Measurements from ENCODE around the gene DNM1. TPM values are rescaled to one million over a fixed set of nuclear protein-coding genes. Genes with fewer than 3 reads are reported as not detected.

Gene DNM1
- polyA plus RNA-seq, 3 donors, result 0.05 to 4.9 (median 0.56) TPM

- H3K27ac Mint-ChIP-seq, result no peak overlapping the region
- H3K27ac ChIP-seq (ENCODE audit: low read depth in 1 of 2, low read length in 2 of 2), result no peak overlapping the region
Observed at GRCh38 chr9:128233817-128234406, 30.7 kb downstream of the DNM1 start.

GRCh38 chr9:128242124-128242523 is 38.9 kb downstream of the DNM1 start:
- peaks cover 27% of the 10 kb centered on the region for H3K4me1 Mint-ChIP-seq
- intact Hi-C loops (cut with micrococcal nuclease), result no loop called here
- H3K27me3 Mint-ChIP-seq (ENCODE audit: low read depth in 3 of 3), result peaks cover 0 to 7% (median 2%) of the 10 kb centered on the region in 3 donors
- H3K27ac Mint-ChIP-seq, result no peak overlapping the region
- no peaks in the 10 kb centered on the region for H4K20me1 ChIP-seq (ENCODE audit: insufficient read depth, low read length)
- H3K4me2 ChIP-seq (replicated peaks; ENCODE audit: extremely low read depth, low read length, poor library complexity, severe bottlenecking), result no peak overlapping the region
- no peak overlapping the region for H3K4me3 Mint-ChIP-seq
- no peak overlapping the region for H3K27ac ChIP-seq (ENCODE audit: low read depth in 1 of 2, low read length in 2 of 2)
- no peak overlapping the region for H3K4me3 ChIP-seq (replicated peaks in 1 of 3; ENCODE audit: low read depth in 2 of 3, low read length in 3 of 3)
- WGBS (ENCODE audit: insufficient coverage), result 100% methylated on average over 2 of the region's 4 CpGs
- no peak overlapping the region for H2AFZ ChIP-seq (ENCODE audit: insufficient read depth, low read depth, low read length, poor library complexity, severe bottlenecking)
- no peaks in the 10 kb centered on the region for H3K9me3 Mint-ChIP-seq
- TF ChIP-seq CTCF (IDR thresholded peaks at IDR 0.05), result no peak
- H3K36me3 ChIP-seq (replicated peaks in 1 of 2; ENCODE audit: control insufficient read depth in 1 of 2, insufficient read depth in 2 of 2, low read length in 2 of 2), result no peaks in the 10 kb centered on the region
- H3K27me3 ChIP-seq (ENCODE audit: control insufficient read depth in 2 of 2, insufficient read depth in 2 of 2, low read length in 2 of 2), result no peaks in the 10 kb centered on the region
- no peaks in the 10 kb centered on the region for H3K36me3 Mint-ChIP-seq
- DNase-seq, result no peak
- peaks cover 29 to 37% of the 10 kb centered on the region in 2 donors for H3K4me1 ChIP-seq (ENCODE audit: control insufficient read depth in 1 of 2, insufficient read depth in 2 of 2, low read length in 2 of 2)
- no peaks in the 10 kb centered on the region for H3K79me2 ChIP-seq (ENCODE audit: insufficient read depth, low read length)
- H3K9ac ChIP-seq (ENCODE audit: insufficient read depth, low read length, poor library complexity, severe bottlenecking), result no peak overlapping the region
- H3K9me3 ChIP-seq (replicated peaks in 1 of 2; ENCODE audit: control insufficient read depth in 1 of 2, insufficient read depth in 1 of 2, low read length in 2 of 2), result no peaks in the 10 kb centered on the region

More at GRCh38 chr9:128233817-128234406, 30.7 kb downstream of the DNM1 start:
- no peaks in the 10 kb centered on the region for H3K4me1 ChIP-seq (ENCODE audit: control insufficient read depth in 1 of 2, insufficient read depth in 2 of 2, low read length in 2 of 2)
- no peak overlapping the region for H3K9ac ChIP-seq (ENCODE audit: insufficient read depth, low read length, poor library complexity, severe bottlenecking)
- Mint-ChIP-seq H3K4me1 (no peaks in the 10 kb centered on the region), H3K4me3 (no peak overlapping the region), H3K36me3 (no peaks in the 10 kb centered on the region), H3K9me3 (peaks cover 0 to 3% (median 0%) of the 10 kb centered on the region in 7 donors), H3K27me3 (ENCODE audit: low read depth in 3 of 3) (peaks cover 1 to 4% (median 2%) of the 10 kb centered on the region in 3 donors)
- H3K79me2 ChIP-seq (ENCODE audit: insufficient read depth, low read length), result no peaks in the 10 kb centered on the region
- H3K36me3 ChIP-seq (replicated peaks in 1 of 2; ENCODE audit: control insufficient read depth in 1 of 2, insufficient read depth in 2 of 2, low read length in 2 of 2), result no peaks in the 10 kb centered on the region
- WGBS (ENCODE audit: insufficient coverage), result 87% methylated on average over 28 of the region's 28 CpGs
- no peak for TF ChIP-seq CTCF (IDR thresholded peaks at IDR 0.05)
- H3K27me3 ChIP-seq (ENCODE audit: control insufficient read depth in 2 of 2, insufficient read depth in 2 of 2, low read length in 2 of 2), result no peaks in the 10 kb centered on the region
- no peak overlapping the region for H2AFZ ChIP-seq (ENCODE audit: insufficient read depth, low read depth, low read length, poor library complexity, severe bottlenecking)
- no peaks in the 10 kb centered on the region for H3K9me3 ChIP-seq (replicated peaks in 1 of 2; ENCODE audit: control insufficient read depth in 1 of 2, insufficient read depth in 1 of 2, low read length in 2 of 2)
- H3K4me2 ChIP-seq (replicated peaks; ENCODE audit: extremely low read depth, low read length, poor library complexity, severe bottlenecking), result no peak overlapping the region
- DNase-seq, result no peak
- no peaks in the 10 kb centered on the region for H4K20me1 ChIP-seq (ENCODE audit: insufficient read depth, low read length)
- intact Hi-C loops (cut with micrococcal nuclease), result no loop called here
- no peak overlapping the region for H3K4me3 ChIP-seq (replicated peaks in 1 of 3; ENCODE audit: low read depth in 2 of 3, low read length in 3 of 3)
